Transverse colon (tissue), 3 donors: ENCODE data around the gene NCOR1.

Source experiments
- CTCF ChIP-seq, 5 experiments: fragments of 200-600 bp in 3 of 5; fragments of 450-650 bp in 2 of 5; sonication (generic) in 3 of 5; IDR thresholded peaks; 1 replicate in 2 of 5; 2 replicates in 3 of 5; pipeline ENCODE4 v1.5.1; 2016 to 2017; ENCODE audit warnings: antibody characterized with exemption in 5 of 5, inconsistent platforms in 3 of 5, mild to moderate bottlenecking in 2 of 5, moderate library complexity in 1 of 5
- EP300 ChIP-seq: sonication (generic); formaldehyde crosslinking; IDR thresholded peaks from one replicate; pipeline ENCODE4 v1.6.1; 2017; ENCODE audit warnings: antibody characterized with exemption, low read depth
- POLR2A ChIP-seq: fragments of 450-650 bp; IDR thresholded peaks from one replicate; pipeline ENCODE4 v1.6.1; 2016; ENCODE audit warnings: antibody characterized with exemption, mild to moderate bottlenecking, moderate library complexity

- no peak for TF ChIP-seq CTCF (IDR thresholded peaks at IDR 0.05)
- no peak for TF ChIP-seq POLR2A
- TF ChIP-seq EP300, result no peak
Observed at GRCh38 chr17:16241906-16242399, 26.6 kb upstream of the NCOR1 start.
